CD4-positive, alpha-beta T cell treated with Interferon gamma for 1 hour (primary cell): Measurements from ENCODE around the gene SDK2.
"Not testable (repeated sequence)": the region's sequence is repeated elsewhere in the genome, so short reads cannot be mapped to it uniquely, and the experiment has no call there.

Experiments used
- DNase-seq: peaks from one replicate; pipeline ENCODE4 v3.0.0-alpha.2; 2020

SDK2 gene

GRCh38 chr17:73311781-73312641, 332.2 kb downstream of the SDK2 start, which contains the start of gene CDC42EP4:
Gene CDC42EP4, minus strand, starts transcription at chr17:73312001. Its CDS starts 25,501 bp downstream, at chr17:73286500.
- DNase-seq: peak; percentile 83

GRCh38 chr17:73311428-73311780, 332.8 kb downstream of the SDK2 start:
- no peak for DNase-seq

- no peak for DNase-seq
Measured at GRCh38 chr17:73309727-73310596, 334.3 kb downstream of the SDK2 start.

GRCh38 chr17:73308959-73309358, 335.3 kb downstream of the SDK2 start:
- DNase-seq: not testable (repeated sequence)

- no peak for DNase-seq
Measured at GRCh38 chr17:73308017-73308823, 336.0 kb downstream of the SDK2 start.

GRCh38 chr17:73307130-73307529, 337.1 kb downstream of the SDK2 start:
- DNase-seq: no peak

GRCh38 chr17:73305845-73306836, 338.1 kb downstream of the SDK2 start:
- DNase-seq: no peak

GRCh38 chr17:73304971-73305812, 339.1 kb downstream of the SDK2 start:
- DNase-seq: peak; percentile 43

- no peak for DNase-seq
Measured at GRCh38 chr17:73304438-73304837, 339.8 kb downstream of the SDK2 start.

GRCh38 chr17:73302189-73302588, 342.1 kb downstream of the SDK2 start:
- no peak for DNase-seq

GRCh38 chr17:73301369-73301768, 342.9 kb downstream of the SDK2 start:
- DNase-seq: no peak

GRCh38 chr17:73300392-73300791, 343.9 kb downstream of the SDK2 start:
- DNase-seq: no peak

GRCh38 chr17:73297934-73298861, 346.0 kb downstream of the SDK2 start:
- no peak for DNase-seq

GRCh38 chr17:73293480-73293911, 350.7 kb downstream of the SDK2 start:
- DNase-seq: no peak

- DNase-seq: no peak
Measured at GRCh38 chr17:73293031-73293430, 351.2 kb downstream of the SDK2 start.

GRCh38 chr17:73292031-73292531, 352.2 kb downstream of the SDK2 start:
- DNase-seq: no peak

- DNase-seq: peak; percentile 66
Measured at GRCh38 chr17:73291260-73291801, 352.9 kb downstream of the SDK2 start.

GRCh38 chr17:73290399-73291259, 353.6 kb downstream of the SDK2 start:
- DNase-seq: no peak
